ENCODE results near the gene KRT2. TPM values are rescaled to one million over a fixed set of nuclear protein-coding genes. Genes with fewer than 3 reads are reported as not detected.
A peak's percentile ranks its signal among the peaks of the same experiment; 100 is the strongest.

The KRT2 gene
- total and polyA plus RNA-seq, 9 of the 15 experiments (the other 6 are each of a cell fraction or from before 2014, with no cell fraction given), result 0.03 to 0.69 (median 0.07) TPM; not detected in 2

DNA sequence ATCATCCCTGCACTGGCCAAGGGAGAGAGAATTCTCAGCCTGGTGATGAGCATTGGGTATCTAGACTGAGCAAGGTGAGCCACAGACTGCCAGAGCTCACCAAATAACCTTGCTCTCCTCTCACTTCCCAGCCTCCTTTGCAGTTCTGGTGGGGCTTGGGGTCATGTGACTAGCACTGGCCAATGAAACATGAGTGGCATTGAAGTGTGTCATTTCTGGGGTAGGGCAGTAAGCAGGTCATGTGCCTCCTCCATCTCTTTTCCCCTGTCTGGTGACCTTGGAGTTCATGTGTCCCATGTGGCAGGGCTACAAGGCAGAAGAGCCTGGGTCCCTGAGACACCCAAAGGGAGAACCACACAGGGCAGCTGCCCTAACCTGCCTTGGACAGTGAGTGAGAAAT lies 47.2 kb downstream of the KRT2 start:
- peaks cover 0 to 23% of the 10 kb centered on the region in 2 experiments; a peak in 3 of 5 replicates for H3K27me3 ChIP-seq (ENCODE audit: control insufficient read depth in 2 of 2, insufficient read depth in 2 of 2, low read length in 2 of 2)
- no peaks in the 10 kb centered on the region for H3K9me1 ChIP-seq (ENCODE audit: control insufficient read depth, insufficient read depth, low read length)
- ChIA-PET CTCF (ENCODE audit: low intra/inter-chr PET ratio) (no interaction called here), POLR2A (no interaction called here)
- H3K27ac ChIP-seq (ENCODE audit: extremely low read depth, low read depth, low read length), result no peak overlapping the region
- H3K4me3 ChIP-seq, result no peak overlapping the region
- H2AFZ ChIP-seq (ENCODE audit: low read depth, low read length), result peak overlapping the region; percentile 60; the same call in 1 of the 2 replicates
- no TSS peak for BruUV-seq (replicated peaks)
- in situ Hi-C loops (cut with MboI) (no loop called here), intact Hi-C loops (cut with micrococcal nuclease) (no loop called here)
- H3K36me3 ChIP-seq (ENCODE audit: control insufficient read depth, insufficient read depth, low read length), result no peaks in the 10 kb centered on the region
- DNase-seq (ENCODE audit: extremely low read depth in 1 of 4, low spot score in 3 of 4) (peak; percentile 20 to 55 (median 48)), FAIRE-seq (no peak), ATAC-seq (peak; percentile 78)
- no peaks in the 10 kb centered on the region for H4K20me1 ChIP-seq (replicated peaks; ENCODE audit: control insufficient read depth, insufficient read depth, low read length)
- H3K79me2 ChIP-seq (ENCODE audit: control insufficient read depth, insufficient read depth, low read length), result no peaks in the 10 kb centered on the region
- peaks cover 6 to 13% of the 10 kb centered on the region in 2 experiments; a peak in 3 of 5 replicates for H3K4me1 ChIP-seq (replicated peaks in 1 of 2; ENCODE audit: control insufficient read depth in 2 of 2, insufficient read depth in 2 of 2, low read length in 2 of 2)
- no peak overlapping the region for H3K9ac ChIP-seq (ENCODE audit: insufficient read depth in 1 of 2, low read depth in 2 of 2, low read length in 2 of 2)
- no peaks in the 10 kb centered on the region for H3K9me3 ChIP-seq (replicated peaks; ENCODE audit: control insufficient read depth, insufficient read depth, low read depth, low read length)
- H3K4me2 ChIP-seq (ENCODE audit: insufficient read depth, low read length), result peak overlapping the region; percentile 4; the same call in 1 of the 2 replicates
- peak; percentile 52 for TF ChIP-seq RBM25 (IDR thresholded peaks at IDR 0.05; ENCODE audit: low read depth, low read length, severe bottlenecking)
- TF ChIP-seq FOS (IDR thresholded peaks at IDR 0.05; ENCODE audit: extremely low read depth, insufficient read length), result peak; percentile 43
- peak; percentile 46; the same call in 1 of the 2 replicates for TF ChIP-seq L3MBTL2 (IDR thresholded peaks at IDR 0.05)
- TF ChIP-seq, protein P1, sequence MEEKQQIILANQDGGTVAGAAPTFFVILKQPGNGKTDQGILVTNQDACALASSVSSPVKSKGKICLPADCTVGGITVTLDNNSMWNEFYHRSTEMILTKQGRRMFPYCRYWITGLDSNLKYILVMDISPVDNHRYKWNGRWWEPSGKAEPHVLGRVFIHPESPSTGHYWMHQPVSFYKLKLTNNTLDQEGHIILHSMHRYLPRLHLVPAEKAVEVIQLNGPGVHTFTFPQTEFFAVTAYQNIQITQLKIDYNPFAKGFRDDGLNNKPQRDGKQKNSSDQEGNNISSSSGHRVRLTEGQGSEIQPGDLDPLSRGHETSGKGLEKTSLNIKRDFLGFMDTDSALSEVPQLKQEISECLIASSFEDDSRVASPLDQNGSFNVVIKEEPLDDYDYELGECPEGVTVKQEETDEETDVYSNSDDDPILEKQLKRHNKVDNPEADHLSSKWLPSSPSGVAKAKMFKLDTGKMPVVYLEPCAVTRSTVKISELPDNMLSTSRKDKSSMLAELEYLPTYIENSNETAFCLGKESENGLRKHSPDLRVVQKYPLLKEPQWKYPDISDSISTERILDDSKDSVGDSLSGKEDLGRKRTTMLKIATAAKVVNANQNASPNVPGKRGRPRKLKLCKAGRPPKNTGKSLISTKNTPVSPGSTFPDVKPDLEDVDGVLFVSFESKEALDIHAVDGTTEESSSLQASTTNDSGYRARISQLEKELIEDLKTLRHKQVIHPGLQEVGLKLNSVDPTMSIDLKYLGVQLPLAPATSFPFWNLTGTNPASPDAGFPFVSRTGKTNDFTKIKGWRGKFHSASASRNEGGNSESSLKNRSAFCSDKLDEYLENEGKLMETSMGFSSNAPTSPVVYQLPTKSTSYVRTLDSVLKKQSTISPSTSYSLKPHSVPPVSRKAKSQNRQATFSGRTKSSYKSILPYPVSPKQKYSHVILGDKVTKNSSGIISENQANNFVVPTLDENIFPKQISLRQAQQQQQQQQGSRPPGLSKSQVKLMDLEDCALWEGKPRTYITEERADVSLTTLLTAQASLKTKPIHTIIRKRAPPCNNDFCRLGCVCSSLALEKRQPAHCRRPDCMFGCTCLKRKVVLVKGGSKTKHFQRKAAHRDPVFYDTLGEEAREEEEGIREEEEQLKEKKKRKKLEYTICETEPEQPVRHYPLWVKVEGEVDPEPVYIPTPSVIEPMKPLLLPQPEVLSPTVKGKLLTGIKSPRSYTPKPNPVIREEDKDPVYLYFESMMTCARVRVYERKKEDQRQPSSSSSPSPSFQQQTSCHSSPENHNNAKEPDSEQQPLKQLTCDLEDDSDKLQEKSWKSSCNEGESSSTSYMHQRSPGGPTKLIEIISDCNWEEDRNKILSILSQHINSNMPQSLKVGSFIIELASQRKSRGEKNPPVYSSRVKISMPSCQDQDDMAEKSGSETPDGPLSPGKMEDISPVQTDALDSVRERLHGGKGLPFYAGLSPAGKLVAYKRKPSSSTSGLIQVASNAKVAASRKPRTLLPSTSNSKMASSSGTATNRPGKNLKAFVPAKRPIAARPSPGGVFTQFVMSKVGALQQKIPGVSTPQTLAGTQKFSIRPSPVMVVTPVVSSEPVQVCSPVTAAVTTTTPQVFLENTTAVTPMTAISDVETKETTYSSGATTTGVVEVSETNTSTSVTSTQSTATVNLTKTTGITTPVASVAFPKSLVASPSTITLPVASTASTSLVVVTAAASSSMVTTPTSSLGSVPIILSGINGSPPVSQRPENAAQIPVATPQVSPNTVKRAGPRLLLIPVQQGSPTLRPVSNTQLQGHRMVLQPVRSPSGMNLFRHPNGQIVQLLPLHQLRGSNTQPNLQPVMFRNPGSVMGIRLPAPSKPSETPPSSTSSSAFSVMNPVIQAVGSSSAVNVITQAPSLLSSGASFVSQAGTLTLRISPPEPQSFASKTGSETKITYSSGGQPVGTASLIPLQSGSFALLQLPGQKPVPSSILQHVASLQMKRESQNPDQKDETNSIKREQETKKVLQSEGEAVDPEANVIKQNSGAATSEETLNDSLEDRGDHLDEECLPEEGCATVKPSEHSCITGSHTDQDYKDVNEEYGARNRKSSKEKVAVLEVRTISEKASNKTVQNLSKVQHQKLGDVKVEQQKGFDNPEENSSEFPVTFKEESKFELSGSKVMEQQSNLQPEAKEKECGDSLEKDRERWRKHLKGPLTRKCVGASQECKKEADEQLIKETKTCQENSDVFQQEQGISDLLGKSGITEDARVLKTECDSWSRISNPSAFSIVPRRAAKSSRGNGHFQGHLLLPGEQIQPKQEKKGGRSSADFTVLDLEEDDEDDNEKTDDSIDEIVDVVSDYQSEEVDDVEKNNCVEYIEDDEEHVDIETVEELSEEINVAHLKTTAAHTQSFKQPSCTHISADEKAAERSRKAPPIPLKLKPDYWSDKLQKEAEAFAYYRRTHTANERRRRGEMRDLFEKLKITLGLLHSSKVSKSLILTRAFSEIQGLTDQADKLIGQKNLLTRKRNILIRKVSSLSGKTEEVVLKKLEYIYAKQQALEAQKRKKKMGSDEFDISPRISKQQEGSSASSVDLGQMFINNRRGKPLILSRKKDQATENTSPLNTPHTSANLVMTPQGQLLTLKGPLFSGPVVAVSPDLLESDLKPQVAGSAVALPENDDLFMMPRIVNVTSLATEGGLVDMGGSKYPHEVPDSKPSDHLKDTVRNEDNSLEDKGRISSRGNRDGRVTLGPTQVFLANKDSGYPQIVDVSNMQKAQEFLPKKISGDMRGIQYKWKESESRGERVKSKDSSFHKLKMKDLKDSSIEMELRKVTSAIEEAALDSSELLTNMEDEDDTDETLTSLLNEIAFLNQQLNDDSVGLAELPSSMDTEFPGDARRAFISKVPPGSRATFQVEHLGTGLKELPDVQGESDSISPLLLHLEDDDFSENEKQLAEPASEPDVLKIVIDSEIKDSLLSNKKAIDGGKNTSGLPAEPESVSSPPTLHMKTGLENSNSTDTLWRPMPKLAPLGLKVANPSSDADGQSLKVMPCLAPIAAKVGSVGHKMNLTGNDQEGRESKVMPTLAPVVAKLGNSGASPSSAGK (IDR thresholded peaks at IDR 0.05), result peak; percentile 38; the same call in 1 of the 2 replicates
- TF ChIP-seq CBFA2T2 (conservative IDR thresholded peaks at IDR 0.05), result peak; percentile 37; the same call in 1 of the 2 replicates
- TF ChIP-seq RUNX1 (IDR thresholded peaks at IDR 0.05; ENCODE audit: low read depth), result no peak
- TF ChIP-seq, protein P2, sequence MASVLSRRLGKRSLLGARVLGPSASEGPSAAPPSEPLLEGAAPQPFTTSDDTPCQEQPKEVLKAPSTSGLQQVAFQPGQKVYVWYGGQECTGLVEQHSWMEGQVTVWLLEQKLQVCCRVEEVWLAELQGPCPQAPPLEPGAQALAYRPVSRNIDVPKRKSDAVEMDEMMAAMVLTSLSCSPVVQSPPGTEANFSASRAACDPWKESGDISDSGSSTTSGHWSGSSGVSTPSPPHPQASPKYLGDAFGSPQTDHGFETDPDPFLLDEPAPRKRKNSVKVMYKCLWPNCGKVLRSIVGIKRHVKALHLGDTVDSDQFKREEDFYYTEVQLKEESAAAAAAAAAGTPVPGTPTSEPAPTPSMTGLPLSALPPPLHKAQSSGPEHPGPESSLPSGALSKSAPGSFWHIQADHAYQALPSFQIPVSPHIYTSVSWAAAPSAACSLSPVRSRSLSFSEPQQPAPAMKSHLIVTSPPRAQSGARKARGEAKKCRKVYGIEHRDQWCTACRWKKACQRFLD (CRISPR knock-in tag; IDR thresholded peaks at IDR 0.05), result 0 out of 2 replicates have a peak, but pooled peaks have one; percentile 65
- TF ChIP-seq POLR3A (IDR thresholded peaks at IDR 0.05; ENCODE audit: borderline replicate concordance, extremely low read depth, insufficient read depth, insufficient read length), result no peak

Measured in K562 (cell line).